Hematopoietic multipotent progenitor cell (in vitro differentiated cells): Measurements from ENCODE around the gene FBN2. TPM values are rescaled to one million over a fixed set of nuclear protein-coding genes. Genes with fewer than 3 reads are reported as not detected.
"Not testable (repeated sequence)": the region's sequence is repeated elsewhere in the genome, so short reads cannot be mapped to it uniquely, and the experiment has no call there.

Experiments used
- DNase-seq, 3 donors: peaks; one replicate each; pipeline ENCODE4 v3.0.0-alpha.2; 2011 to 2015; ENCODE audit warnings: low read depth in 2 of 3, low spot score in 2 of 3
- total RNA-seq: library from RNA; depleted of rRNA; stranded (reverse); fragments of >200 nt; gene quantifications from one replicate; pipeline ENCODE4 v1.2.3, GENCODE V29; 2012

The FBN2 gene
- total RNA-seq, 1 donor = 0.27 TPM

GRCh38 chr5:128328007-128328406 is 210.0 kb downstream of the FBN2 start:
- DNase-seq = no peak

- not testable (repeated sequence) for DNase-seq
Measured at GRCh38 chr5:128321418-128321817, 216.6 kb downstream of the FBN2 start.

GRCh38 chr5:128318691-128319090 is 219.4 kb downstream of the FBN2 start:
- DNase-seq = no peak

- no peak for DNase-seq
Measured at GRCh38 chr5:128317481-128317880, 220.6 kb downstream of the FBN2 start.

- DNase-seq = no peak
Measured at GRCh38 chr5:128315671-128316070, 222.4 kb downstream of the FBN2 start.

DNA sequence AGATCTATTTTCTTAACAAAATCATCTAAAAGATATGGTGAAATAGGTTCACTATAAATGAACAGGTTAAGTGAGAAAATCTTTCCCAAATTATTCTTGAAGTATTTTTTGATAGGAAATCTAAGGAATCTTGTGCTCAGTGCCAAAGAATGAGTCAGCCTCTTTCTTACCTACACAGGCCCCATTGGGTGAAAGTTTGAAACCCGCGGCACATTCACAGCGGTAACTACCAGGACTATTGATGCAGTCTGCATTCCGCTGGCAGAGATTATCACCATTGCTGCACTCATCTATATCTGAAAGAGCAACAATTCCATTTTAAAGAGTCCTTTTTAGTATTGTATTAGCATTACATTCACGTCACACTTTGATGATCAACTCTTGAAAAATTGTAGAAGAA is 232.7 kb downstream of the FBN2 start:
- DNase-seq = no peak

DNA sequence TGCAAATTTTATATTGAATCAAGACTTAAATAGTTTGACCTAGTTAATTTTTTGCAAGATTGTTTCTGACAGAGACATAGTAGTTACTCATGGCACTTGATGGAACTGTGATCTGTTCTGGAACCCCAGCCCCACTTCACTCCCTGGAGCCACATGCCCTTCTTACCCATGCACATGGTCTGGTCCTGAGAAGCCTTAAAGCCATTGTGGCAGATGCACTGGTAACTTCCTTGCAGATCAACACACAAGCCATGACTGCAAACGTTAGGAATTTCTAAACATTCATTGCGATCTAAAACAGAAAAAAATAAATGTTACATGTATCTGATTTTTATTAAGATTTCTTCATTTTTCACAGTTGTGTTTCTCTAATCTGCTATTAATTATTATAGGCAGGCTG is 233.3 kb downstream of the FBN2 start:
- no peak for DNase-seq

DNA sequence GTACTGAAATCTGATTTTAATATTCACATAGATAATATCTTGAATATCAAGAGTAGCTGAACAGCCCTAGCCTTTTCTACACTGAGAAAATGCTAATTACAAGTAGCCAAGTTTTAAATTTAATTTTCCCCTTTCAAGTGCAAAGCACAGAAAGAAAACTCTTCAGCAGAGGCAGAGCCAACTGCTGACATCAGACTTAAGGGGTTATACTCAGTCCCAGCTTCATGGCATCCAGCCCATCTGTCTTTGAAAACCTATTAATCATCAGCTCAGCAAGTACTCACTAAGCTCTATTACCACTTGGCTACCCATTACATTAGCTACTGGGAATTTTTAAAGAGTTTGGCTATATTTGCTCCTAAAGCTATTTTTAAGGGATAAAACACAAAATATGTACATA is 234.0 kb downstream of the FBN2 start:
- DNase-seq = no peak

GRCh38 chr5:128303593-128303992 is 234.5 kb downstream of the FBN2 start:
- DNase-seq = no peak

DNA sequence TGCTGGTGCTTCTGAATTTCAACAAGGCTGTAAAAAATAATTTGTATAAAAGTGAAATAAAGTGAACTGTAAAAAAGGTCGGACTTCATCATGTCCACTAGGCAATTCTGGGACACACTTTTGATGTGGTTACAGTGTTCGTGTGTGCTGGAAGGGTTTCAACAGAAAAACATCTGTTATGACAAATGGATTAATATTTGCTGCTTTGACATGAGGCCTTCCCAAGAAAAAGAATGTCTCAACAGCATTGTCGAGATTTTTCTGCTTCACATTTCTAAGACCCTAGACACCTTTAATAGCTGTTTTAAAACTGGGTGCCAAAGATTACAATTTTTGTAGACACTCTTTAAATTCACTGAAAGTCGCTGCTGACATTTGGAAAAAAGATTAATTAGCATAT is 237.9 kb downstream of the FBN2 start:
- DNase-seq = no peak

DNA sequence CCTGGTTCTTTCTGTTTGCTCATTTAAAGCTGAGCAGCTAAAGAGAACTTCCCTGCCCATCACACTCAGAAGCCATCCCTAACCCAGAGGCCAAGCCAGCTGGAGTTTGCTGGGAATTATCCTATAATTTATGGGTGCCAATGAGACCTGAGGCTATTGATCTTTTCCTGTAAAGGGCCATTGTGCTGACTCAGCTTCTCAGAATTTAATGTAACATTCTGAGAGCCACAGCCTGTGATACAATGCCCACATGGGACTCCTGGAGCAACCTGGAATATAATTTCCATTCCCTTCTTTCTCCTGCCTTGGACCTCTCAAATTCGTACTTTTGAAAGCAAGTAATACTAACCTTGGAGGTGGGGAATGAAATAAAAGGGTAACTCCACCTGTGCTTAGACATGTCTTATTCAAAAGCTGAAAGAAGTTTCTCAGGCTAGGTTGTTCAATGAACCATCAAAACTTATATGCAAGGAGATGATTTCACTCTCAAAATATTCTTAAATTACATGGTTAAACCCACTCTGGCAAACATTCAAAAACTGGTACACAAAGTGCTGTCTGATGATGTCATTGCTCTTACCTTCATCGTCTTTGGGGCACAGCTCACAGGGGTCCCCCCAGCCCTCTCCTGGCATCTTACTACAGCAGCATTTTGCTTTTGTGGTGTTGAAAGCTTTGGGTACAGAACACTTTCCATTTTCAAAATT is 247.7 kb downstream of the FBN2 start:
- no peak for DNase-seq

- no peak for DNase-seq
Measured at GRCh38 chr5:128287740-128288139, 250.3 kb downstream of the FBN2 start.

GRCh38 chr5:128284236-128284635 is 253.8 kb downstream of the FBN2 start:
- DNase-seq = no peak

GRCh38 chr5:128279345-128279744 is 258.7 kb downstream of the FBN2 start:
- no peak for DNase-seq

- no peak for DNase-seq
Measured at GRCh38 chr5:128276537-128277216, 261.4 kb downstream of the FBN2 start.

- DNase-seq = no peak
Measured at GRCh38 chr5:128274441-128274840, 263.6 kb downstream of the FBN2 start.

DNA sequence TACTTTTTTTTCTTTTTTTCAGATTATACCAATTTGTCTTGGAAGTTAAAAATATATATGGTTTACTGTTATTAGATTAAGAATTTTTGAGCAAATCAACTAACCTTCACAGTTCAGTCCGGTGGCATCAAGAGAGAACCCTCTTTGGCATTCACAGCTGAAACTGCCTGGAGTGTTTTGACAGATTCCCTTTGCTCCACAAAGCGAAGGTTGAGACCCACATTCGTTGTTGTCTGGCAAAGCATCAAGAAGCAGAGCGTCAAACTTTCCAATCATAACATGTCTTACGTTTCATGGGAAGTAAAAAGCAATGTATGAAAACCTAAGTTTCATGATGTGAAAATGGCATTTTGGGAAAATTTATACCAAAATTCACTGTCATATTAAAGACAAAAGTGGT is 264.3 kb downstream of the FBN2 start:
- DNase-seq = no peak

DNA sequence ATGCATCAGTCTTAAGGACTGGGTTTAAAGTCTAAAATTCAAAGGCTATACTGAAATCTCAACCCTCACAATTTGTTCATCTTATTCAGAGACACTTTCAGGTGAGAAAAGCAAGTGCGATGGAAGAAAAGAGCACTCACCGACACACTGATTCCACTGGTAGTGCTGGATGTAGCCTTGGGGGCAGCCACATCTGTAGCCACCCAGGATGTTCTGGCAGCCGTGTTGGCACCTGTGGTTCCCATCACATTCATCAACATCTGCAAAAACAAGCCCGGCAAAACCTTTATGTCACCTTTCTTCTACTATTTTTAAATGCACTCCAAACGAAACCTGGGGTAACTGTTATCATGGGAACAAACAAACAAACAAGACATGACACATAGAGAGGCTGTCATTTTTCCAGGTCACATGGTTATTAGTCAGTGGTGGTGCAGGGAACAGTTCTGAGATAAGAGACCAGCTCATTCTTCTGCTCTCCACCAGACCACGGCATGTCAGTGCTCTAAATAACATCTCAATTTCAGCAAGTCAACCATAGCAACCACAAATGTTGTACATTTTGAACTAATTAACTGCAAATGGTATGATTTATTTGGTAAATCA is 266.1 kb downstream of the FBN2 start:
- no peak for DNase-seq

DNA sequence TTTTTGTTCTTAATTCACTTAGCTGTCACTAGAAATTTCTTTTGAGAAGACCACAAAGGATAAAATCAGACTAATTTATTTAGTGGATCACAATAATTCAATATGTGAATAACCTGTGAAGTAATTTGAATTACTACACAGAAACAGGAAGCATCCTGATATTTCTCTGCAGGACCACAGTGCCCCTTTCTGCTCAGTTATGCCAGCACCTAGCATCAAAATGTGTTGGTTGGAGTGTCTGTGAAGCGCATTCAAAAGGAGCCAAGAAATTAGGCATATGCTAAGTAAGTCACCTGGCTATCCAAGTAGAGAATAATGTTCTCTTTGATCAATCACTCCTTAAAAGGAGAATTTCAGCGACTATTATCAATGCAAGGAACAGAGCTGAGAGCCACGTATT is 267.0 kb downstream of the FBN2 start:
- DNase-seq = no peak

DNA sequence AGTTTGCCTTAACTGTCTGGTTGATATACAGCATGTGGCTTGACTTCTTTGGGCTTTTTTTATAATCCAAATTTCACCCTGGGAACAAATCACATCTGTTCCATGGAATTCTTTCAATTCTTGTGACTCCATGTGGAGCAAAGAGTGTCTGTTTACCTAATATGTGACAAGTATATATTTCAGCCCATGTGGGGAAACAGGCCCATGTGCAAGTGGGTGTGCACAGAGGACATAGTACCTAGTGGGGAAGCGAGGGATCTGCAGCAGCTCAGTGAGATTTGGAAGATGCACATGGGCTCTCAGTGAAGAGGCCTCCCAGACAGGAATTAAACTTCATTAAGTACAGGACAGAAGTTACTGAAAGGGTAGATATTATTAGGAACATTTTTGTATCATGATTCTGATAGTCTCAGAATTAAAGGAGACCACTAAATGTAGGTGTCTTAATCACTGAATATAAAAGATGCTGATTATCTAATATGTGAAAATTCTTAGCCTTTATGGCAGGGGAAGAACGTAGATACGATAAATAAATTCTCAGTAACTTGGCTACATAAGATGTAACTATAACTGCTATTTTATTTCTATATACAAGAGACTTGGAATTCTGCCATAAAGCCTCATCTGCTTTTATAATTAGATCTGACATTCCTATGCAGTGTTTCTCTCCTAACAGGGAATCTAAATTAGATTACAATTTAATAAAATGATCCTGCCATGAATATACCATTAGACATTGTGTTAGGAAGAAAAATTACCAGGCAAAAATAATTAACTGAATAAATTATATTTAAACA is 273.3 kb downstream of the FBN2 start:
- DNase-seq = no peak

GRCh38 chr5:128263357-128263756 is 274.7 kb downstream of the FBN2 start:
- DNase-seq = no peak
